Bronchial epithelial cell (primary cell): ENCODE data around the gene ABCD1. TPM values are rescaled to one million over a fixed set of nuclear protein-coding genes. Genes with fewer than 3 reads are reported as not detected.
A peak's percentile ranks its signal among the peaks of the same experiment; 100 is the strongest.

Experiments
- DNase-seq: peaks from one replicate; pipeline ENCODE4 v3.0.0-alpha.2; 2010; ENCODE audit warnings: low read depth
- FAIRE-seq: peaks from 2 replicates; lab custom pipeline; 2011; peaks lifted over from hg19 to GRCh38; lab: Jason Lieb, UNC
- H3K27me3 ChIP-seq: 2 replicates; pipeline ENCODE4 v1.5.1; 2011; ENCODE audit warnings: low read length; ENCODE audit not compliant: control insufficient read depth, insufficient read depth
- H3K36me3 ChIP-seq: 2 replicates; pipeline ENCODE4 v1.5.1; 2011; ENCODE audit warnings: low read length; ENCODE audit not compliant: control insufficient read depth, insufficient read depth
- H3K4me3 ChIP-seq: 2 replicates; pipeline ENCODE4 v1.5.1; 2011; ENCODE audit warnings: mild to moderate bottlenecking, low read depth, low read length, control low read depth
- CTCF ChIP-seq: IDR thresholded peaks from 2 replicates; pipeline ENCODE4 v1.5.1; 2011; ENCODE audit warnings: mild to moderate bottlenecking, moderate library complexity, low read length, control low read depth, inconsistent platforms; ENCODE audit not compliant: insufficient read depth, severe bottlenecking
- total RNA-seq: library from RNA; depleted of rRNA; stranded (reverse); fragments of >200 nt; gene quantifications from 2 replicates; pipeline ENCODE4 v1.2.1, GENCODE V29; 2014

Gene ABCD1
- total RNA-seq, 1 donor from 2014 or later = 1.8 TPM

- peak; percentile 23 for FAIRE-seq
- DNase-seq = peak; percentile 43
- Histone ChIP-seq H3K36me3 (peaks cover 17% of the 10 kb centered on the region), H3K27me3 (no peaks in the 10 kb centered on the region), H3K4me3 (no peak overlapping the region)
- no peak for TF ChIP-seq CTCF
Observed at GRCh38 chrX:153719238-153719637, 5.4 kb upstream of the ABCD1 start.

- Histone ChIP-seq H3K36me3 (peaks cover 17% of the 10 kb centered on the region), H3K27me3 (no peaks in the 10 kb centered on the region), H3K4me3 (no peak overlapping the region)
- no peak for TF ChIP-seq CTCF
- FAIRE-seq = no peak
- no peak for DNase-seq
Observed at GRCh38 chrX:153719701-153720100, 5.0 kb upstream of the ABCD1 start.

- no peak for TF ChIP-seq CTCF
- Histone ChIP-seq H3K27me3 (no peaks in the 10 kb centered on the region), H3K4me3 (peak overlapping the region; percentile 60), H3K36me3 (peaks cover 12% of the 10 kb centered on the region)
- DNase-seq (peak; percentile 56), FAIRE-seq (peak; percentile 32)
Observed at GRCh38 chrX:153722704-153723350, 1.8 kb upstream of the ABCD1 start.

- peak; percentile 55 for DNase-seq
- no peak for FAIRE-seq
- peaks cover 11% of the 10 kb centered on the region for H3K36me3 ChIP-seq
- TF ChIP-seq CTCF = peak; percentile 57
- peak overlapping the region; percentile 60 for H3K4me3 ChIP-seq
- H3K27me3 ChIP-seq = no peaks in the 10 kb centered on the region
Observed at GRCh38 chrX:153723351-153724251, 1.1 kb upstream of the ABCD1 start.

- H3K4me3 ChIP-seq = peak overlapping the region; percentile 36
- DNase-seq = no peak
- TF ChIP-seq CTCF = no peak
- no peak for FAIRE-seq
- no peaks in the 10 kb centered on the region for H3K27me3 ChIP-seq
- H3K36me3 ChIP-seq = peaks cover 5% of the 10 kb centered on the region
Observed at GRCh38 chrX:153725039-153725831, 579 bp downstream of the ABCD1 start.
